HG03469 (cell line): Measurements from ENCODE around the gene ASNSD1.
"Not testable (repeated sequence)": the region's sequence is repeated elsewhere in the genome, so short reads cannot be mapped to it uniquely, and the experiment has no call there.

Source experiments
- ATAC-seq: cut with Tn5 transposase; IDR thresholded peaks from one replicate; pipeline ENCODE4 v1.9.1; 2021; ENCODE audit warnings: mild to moderate bottlenecking, moderate library complexity, moderate number of reproducible peaks; ENCODE audit not compliant: unreplicated experiment

Gene ASNSD1

GRCh38 chr2:189683348-189683747, 22.1 kb downstream of the ASNSD1 start:
- no peak for ATAC-seq

DNA sequence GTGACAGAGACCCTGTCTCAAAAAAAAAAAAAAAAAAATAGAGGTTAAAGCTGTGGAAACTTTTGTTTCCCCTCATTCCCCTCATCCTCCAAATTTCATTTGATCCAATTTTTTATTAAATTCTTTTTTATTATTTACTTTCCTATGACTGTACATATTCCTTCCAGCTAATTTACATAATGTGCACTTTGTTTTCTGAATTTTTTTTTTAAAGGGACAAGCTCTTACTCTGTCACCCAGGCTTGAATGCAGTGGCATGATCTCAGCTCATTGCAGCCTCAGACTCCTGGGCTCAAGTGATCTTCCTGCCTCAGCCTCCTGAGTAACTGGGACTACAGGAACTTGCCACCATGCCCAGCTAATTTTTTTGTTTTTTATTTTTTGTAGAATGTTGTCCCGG, 23.6 kb downstream of the ASNSD1 start:
- ATAC-seq = no peak

DNA sequence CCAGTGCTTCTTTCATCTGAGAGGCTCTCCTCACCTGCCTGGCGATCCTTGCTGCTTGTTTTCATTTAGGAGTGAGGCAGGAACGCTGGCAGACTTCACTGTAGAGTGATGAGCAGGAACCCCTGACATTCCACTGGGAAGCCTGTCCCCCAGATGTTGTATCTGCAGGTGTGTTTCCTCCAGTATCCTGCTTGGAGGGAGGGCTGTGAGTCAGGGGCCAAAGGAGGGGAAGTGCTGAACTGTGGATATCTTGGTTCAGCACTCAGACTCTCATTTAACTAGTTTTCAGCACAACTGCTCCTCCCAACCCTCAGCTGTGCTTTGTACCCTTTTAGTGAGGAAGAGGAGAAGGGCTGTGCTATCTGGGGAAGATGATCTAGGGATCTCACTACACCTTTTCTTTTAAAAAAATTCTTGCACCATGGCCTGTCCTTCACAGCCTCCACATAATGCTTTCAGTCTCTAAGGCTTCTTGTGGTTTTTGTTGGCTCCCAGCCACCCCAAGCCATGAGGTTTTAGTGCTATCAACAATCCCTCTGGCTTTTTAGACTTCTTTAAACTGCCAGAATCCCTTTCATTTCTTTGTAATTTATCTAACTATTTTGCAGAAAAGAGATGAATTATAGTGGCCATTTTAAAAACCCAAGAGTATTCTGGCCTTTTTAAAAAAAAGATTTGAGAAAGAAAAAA, 24.4 kb downstream of the ASNSD1 start:
- ATAC-seq = peak; percentile 60

DNA sequence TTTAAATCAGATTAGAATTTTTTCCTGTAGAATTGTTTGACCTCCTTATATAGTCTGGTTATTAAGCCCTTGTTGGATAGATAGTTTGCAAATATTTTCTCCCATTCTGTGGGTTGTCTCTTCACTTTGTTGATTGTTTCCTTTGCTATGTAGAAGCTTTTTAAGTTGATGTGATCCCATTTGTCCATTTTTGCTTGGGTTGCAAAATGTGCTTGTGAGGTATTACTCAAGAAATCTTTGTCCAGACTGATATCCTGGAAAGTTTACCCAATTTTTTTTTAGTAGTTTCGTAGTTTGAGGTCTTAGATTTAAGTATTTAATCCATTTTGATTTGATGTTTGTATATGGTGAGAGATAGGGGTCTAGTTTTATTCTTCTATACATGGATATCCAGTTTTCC, 26.5 kb downstream of the ASNSD1 start:
- ATAC-seq = not testable (repeated sequence)

- ATAC-seq = no peak
These were observed 35.0 kb downstream of the ASNSD1 start for GRCh38 chr2:189696223-189696622.

DNA sequence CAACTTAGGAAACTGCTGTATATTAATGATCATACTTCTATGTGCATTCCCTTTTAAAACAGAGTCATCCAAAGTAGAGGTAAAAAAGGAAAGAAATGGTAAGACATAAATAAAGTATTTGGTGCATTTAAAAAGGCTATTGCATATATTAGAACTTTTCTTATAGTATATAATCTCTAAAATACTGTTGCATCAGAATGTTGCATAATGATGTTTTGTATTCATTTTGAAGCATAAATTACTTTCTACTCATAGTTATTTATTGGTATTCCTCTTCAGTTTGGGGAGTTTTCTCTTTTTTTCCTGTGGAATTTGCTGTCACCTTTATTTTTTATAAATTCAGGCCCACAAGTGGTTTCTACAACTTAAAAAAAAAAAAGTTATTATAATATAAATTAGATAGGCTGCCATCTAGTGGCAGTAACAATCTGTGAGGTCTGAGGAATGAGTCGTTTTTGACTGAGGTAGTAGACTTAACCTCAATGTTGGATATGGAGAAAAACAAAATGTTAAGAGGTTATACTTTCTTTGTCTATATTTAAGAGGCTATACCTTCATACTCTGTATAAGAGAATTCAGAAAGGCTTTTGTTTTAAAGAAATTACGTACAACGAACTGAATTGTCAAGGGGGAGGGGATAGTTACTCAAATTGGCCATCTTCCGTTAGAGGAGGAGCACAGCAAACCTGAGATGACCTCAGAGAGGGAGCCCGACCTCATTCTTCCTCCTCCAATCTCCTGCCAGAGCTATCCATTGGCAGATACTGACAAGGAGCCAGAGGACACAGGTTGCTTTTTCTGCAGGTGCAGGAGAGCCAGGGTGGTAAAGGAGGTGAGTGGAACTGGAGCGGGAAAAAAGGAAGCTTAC, 37.0 kb downstream of the ASNSD1 start:
- peak; percentile 55 for ATAC-seq

GRCh38 chr2:189700681-189701080, 39.4 kb downstream of the ASNSD1 start:
- no peak for ATAC-seq

GRCh38 chr2:189702071-189702470, 40.8 kb downstream of the ASNSD1 start:
- ATAC-seq = no peak

GRCh38 chr2:189709501-189710221, 48.4 kb downstream of the ASNSD1 start:
- ATAC-seq = no peak

DNA sequence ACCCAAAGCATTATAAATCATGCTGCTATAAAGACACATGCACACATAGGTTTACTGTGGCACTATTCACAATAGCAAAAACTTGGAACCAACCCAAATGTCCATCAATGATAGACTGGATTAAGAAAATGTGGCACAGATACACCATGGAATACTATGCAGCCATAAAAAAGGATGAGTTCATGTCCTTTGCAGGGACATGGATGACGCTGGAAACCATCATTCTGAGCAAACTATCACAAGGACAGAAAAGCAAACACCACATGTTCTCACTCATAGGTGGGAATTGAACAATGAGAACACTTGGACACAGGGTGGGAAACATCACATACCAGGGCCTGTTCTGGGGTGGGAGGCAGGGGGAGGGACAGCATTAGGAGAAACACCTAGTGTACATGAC, 56.3 kb downstream of the ASNSD1 start:
- ATAC-seq = not testable (repeated sequence)

GRCh38 chr2:189719571-189719970, 58.3 kb downstream of the ASNSD1 start:
- no peak for ATAC-seq
